ENCODE measurements around the gene MOB3B. TPM values are rescaled to one million over a fixed set of nuclear protein-coding genes. Genes with fewer than 3 reads are reported as not detected.

Gene MOB3B
- total RNA-seq, 1 donor from 2014 or later = 3.8 TPM

DNA sequence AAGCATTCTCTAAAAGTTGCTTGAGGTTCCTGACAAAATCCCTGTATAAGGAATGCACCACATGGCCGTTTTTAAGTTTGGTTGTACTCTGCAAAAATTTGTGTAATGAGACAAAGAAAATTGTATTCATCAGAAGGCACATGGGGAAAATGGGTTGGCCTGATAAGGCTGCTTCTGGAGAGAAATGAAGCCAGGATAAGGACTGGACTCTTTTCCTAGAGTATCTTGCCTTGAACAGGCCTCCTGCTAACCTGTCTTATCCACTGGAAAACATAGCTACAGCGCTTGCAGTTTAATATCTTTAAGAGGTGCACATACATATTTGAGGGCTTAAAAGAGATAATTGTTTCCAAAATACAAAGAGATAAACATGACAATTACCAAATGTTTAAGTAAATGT lies 46.9 kb downstream of the MOB3B start:
- Mint-ChIP-seq H3K9me3 (ENCODE audit: low read depth) (peaks cover 9% of the 10 kb centered on the region), H3K4me3 (ENCODE audit: unreplicated experiment) (no peak overlapping the region), H3K4me1 (ENCODE audit: low read depth) (peaks cover 7% of the 10 kb centered on the region), H3K27me3 (ENCODE audit: low read depth) (peaks cover 1% of the 10 kb centered on the region), H3K36me3 (ENCODE audit: low read depth) (peaks cover 2% of the 10 kb centered on the region), H3K27ac (ENCODE audit: unreplicated experiment) (no peak overlapping the region)
- DNase-seq (ENCODE audit: low spot score) = no peak
- TF ChIP-seq, protein P1, sequence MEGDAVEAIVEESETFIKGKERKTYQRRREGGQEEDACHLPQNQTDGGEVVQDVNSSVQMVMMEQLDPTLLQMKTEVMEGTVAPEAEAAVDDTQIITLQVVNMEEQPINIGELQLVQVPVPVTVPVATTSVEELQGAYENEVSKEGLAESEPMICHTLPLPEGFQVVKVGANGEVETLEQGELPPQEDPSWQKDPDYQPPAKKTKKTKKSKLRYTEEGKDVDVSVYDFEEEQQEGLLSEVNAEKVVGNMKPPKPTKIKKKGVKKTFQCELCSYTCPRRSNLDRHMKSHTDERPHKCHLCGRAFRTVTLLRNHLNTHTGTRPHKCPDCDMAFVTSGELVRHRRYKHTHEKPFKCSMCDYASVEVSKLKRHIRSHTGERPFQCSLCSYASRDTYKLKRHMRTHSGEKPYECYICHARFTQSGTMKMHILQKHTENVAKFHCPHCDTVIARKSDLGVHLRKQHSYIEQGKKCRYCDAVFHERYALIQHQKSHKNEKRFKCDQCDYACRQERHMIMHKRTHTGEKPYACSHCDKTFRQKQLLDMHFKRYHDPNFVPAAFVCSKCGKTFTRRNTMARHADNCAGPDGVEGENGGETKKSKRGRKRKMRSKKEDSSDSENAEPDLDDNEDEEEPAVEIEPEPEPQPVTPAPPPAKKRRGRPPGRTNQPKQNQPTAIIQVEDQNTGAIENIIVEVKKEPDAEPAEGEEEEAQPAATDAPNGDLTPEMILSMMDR (IDR thresholded peaks at IDR 0.05) = no peak

DNA sequence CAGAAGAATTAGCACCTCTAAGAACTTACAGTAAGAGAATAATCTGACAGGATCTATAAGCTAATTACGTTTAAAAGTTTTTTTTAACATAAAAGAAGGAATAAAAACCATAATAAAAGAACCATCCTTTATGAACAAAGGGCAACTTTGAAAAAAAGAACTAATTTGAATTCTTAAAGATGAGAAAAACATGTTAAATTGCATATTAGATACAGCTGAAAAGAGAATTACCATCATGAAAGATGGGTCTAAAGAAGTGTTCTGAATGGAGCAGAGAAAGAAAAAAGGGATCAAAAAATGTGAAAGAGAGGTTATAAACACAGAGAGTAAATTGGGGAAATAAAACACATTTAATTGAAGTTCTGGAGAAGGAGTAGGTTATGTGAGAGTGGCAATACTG lies 51.3 kb downstream of the MOB3B start:
- DNase-seq (ENCODE audit: low spot score) = no peak
- TF ChIP-seq, protein P1 (IDR thresholded peaks at IDR 0.05) = no peak
- Mint-ChIP-seq H3K4me1 (ENCODE audit: low read depth) (peaks cover 9% of the 10 kb centered on the region), H3K27ac (ENCODE audit: unreplicated experiment) (no peak overlapping the region), H3K36me3 (ENCODE audit: low read depth) (peaks cover 2% of the 10 kb centered on the region), H3K27me3 (ENCODE audit: low read depth) (peaks cover 1% of the 10 kb centered on the region), H3K9me3 (ENCODE audit: low read depth) (peaks cover 9% of the 10 kb centered on the region), H3K4me3 (ENCODE audit: unreplicated experiment) (no peak overlapping the region)

DNA sequence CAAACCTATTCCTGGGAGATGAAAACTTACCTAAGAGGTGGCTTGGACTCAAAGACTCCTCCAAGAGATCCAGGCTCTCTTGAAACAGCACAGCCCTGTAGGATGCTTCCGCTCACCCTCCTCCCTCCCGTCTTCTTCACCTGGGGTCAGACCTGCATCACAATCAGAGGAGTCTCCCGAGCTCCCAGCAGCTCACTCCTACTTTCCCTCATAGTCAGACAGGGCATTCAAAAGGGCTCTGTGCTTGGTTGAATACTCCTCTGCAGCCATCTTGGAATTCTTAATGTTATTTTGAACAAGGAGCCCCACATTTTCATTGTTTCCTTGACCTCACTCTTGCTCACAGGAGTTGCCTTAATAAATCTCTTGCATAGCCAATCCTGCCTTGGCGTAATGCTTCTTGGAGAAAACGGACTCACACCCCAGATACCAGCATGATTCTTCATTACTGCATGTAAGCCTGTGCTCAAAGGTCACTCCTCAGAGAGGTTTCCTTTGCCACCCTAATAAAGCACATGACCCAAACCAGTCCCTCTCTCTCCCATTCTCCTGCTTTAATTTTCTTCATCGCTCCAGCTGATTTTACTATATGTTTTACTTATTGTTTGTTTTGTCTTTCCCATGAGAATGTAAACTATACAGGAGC lies 52.6 kb downstream of the MOB3B start:
- no peaks in the 10 kb centered on the region for H3K27me3 Mint-ChIP-seq (ENCODE audit: low read depth)
- H3K36me3 Mint-ChIP-seq (ENCODE audit: low read depth) = peaks cover 2% of the 10 kb centered on the region
- peaks cover 22% of the 10 kb centered on the region for H3K4me1 Mint-ChIP-seq (ENCODE audit: low read depth)
- peaks cover 9% of the 10 kb centered on the region for H3K9me3 Mint-ChIP-seq (ENCODE audit: low read depth)
- TF ChIP-seq, protein P1 (IDR thresholded peaks at IDR 0.05) = no peak
- no peak overlapping the region for H3K27ac Mint-ChIP-seq (ENCODE audit: unreplicated experiment)
- no peak overlapping the region for H3K4me3 Mint-ChIP-seq (ENCODE audit: unreplicated experiment)
- DNase-seq (ENCODE audit: low spot score) = no peak

DNA sequence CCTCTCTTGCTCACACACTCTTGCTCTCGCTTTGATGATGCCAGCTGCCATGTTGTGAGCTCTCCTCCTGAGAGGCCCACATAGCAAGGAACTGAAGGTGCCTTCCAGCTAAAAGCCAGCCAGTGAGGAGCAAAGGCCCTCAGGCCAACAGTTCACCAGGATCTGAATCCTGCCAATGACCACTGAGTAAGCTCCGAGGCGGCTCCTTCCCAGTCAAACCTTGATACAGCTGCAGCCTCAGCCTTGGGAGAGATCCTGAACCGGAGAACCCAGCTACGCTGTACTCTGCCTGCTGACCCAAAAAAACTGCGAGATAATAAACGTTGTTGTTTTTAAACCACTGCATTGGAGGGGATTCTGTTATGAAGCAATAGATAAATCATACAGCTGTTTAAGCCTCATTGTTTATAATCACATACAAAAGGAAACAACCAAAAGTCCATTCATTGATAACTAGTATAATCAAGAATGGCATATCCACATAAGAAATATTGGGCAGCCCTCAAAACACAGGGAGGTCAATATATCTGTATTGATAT lies 54.5 kb downstream of the MOB3B start:
- DNase-seq (ENCODE audit: low spot score) = no peak
- Mint-ChIP-seq H3K4me1 (ENCODE audit: low read depth) (peaks cover 39% of the 10 kb centered on the region), H3K36me3 (ENCODE audit: low read depth) (peaks cover 2% of the 10 kb centered on the region), H3K4me3 (ENCODE audit: unreplicated experiment) (no peak overlapping the region), H3K27me3 (ENCODE audit: low read depth) (no peaks in the 10 kb centered on the region), H3K27ac (ENCODE audit: unreplicated experiment) (no peak overlapping the region), H3K9me3 (ENCODE audit: low read depth) (peaks cover 9% of the 10 kb centered on the region)
- TF ChIP-seq, protein P1 (IDR thresholded peaks at IDR 0.05) = no peak

GRCh38 chr9:27474305-27474704 lies 55.3 kb downstream of the MOB3B start:
- H3K4me3 Mint-ChIP-seq (ENCODE audit: unreplicated experiment) = no peak overlapping the region
- no peak for DNase-seq (ENCODE audit: low spot score)
- H3K27ac Mint-ChIP-seq (ENCODE audit: unreplicated experiment) = no peak overlapping the region
- H3K27me3 Mint-ChIP-seq (ENCODE audit: low read depth) = no peaks in the 10 kb centered on the region
- H3K4me1 Mint-ChIP-seq (ENCODE audit: low read depth) = peaks cover 42% of the 10 kb centered on the region
- H3K9me3 Mint-ChIP-seq (ENCODE audit: low read depth) = peaks cover 9% of the 10 kb centered on the region
- TF ChIP-seq, protein P1 (IDR thresholded peaks at IDR 0.05) = no peak
- H3K36me3 Mint-ChIP-seq (ENCODE audit: low read depth) = peaks cover 2% of the 10 kb centered on the region

Measured in chondrocyte (in vitro differentiated cells).